HepG2 (cell line): ENCODE measurements around the gene SNRNP48. TPM values are rescaled to one million over a fixed set of nuclear protein-coding genes. Genes with fewer than 3 reads are reported as not detected.

Experiments
- EED ChIP-seq: sonication (generic); formaldehyde crosslinking; IDR thresholded peaks from 2 replicates; pipeline ENCODE4 v1.5.0; 2020; ENCODE audit warnings: mild to moderate bottlenecking, missing genetic modification reagents
- KMT2A ChIP-seq: sonication (generic); formaldehyde crosslinking; IDR thresholded peaks from 2 replicates; pipeline ENCODE4 v1.4.0; 2020; ENCODE audit warnings: missing genetic modification reagents
- ONECUT2 ChIP-seq: sonication (generic); formaldehyde crosslinking; IDR thresholded peaks from 2 replicates; pipeline ENCODE4 v1.4.0; 2020; ENCODE audit warnings: missing genetic modification reagents
- PCBP1 ChIP-seq: fragments of 200-400 bp; formaldehyde crosslinking; IDR thresholded peaks from 2 replicates; pipeline ENCODE4 v1.6.1; 2017; ENCODE audit warnings: mild to moderate bottlenecking, low read depth, low read length, borderline replicate concordance
- TGIF2 ChIP-seq: IDR thresholded peaks from 2 replicates; pipeline ENCODE4 v1.6.1; 2016; ENCODE audit warnings: control low read depth, missing compliant biosample characterization
- ZBTB42 ChIP-seq: sonication (generic); formaldehyde crosslinking; IDR thresholded peaks from 2 replicates; pipeline ENCODE4 v1.5.0; 2020; ENCODE audit warnings: mild to moderate bottlenecking, missing genetic modification reagents
- ZFP36L1 ChIP-seq: sonication (generic); formaldehyde crosslinking; IDR thresholded peaks from 2 replicates; pipeline ENCODE4 v1.8.0; 2022; ENCODE audit warnings: mild to moderate bottlenecking, missing genetic modification reagents, moderate library complexity
- ZNF501 ChIP-seq: sonication (generic); formaldehyde crosslinking; IDR thresholded peaks from 2 replicates; pipeline ENCODE4 v1.5.1; 2020; ENCODE audit warnings: mild to moderate bottlenecking, moderate library complexity, missing genetic modification reagents
- ZNF883 ChIP-seq: sonication (generic); formaldehyde crosslinking; IDR thresholded peaks from 2 replicates; pipeline ENCODE4 v1.5.1; 2020; ENCODE audit warnings: mild to moderate bottlenecking, missing genetic modification reagents; ENCODE audit errors: not compliant biosample characterization
- polyA plus RNA-seq, 8 experiments: library from polyadenylated mRNA; depleted of rRNA in 3 of 8; stranded (reverse) in 7 of 8; unstranded in 1 of 8; fragments of >200 nt; fragmentation: Illumina TruSeq in 4 of 8; extraction: Trizol in 4 of 8; gene quantifications; 2 replicates each; pipeline versions ENCODE4 v1.2.1 to v1.2.3, GENCODE V29; 2011 to 2016; ENCODE audit warnings: low read depth in 4 of 8, missing spikeins in 1 of 8, mixed read lengths in 1 of 8; ENCODE audit not compliant: insufficient read depth in 1 of 8
- total RNA-seq, 5 experiments: library from RNA; depleted of rRNA; stranded (reverse); fragments of >200 nt; fragmentation: Illumina TruSeq; extraction: Trizol; gene quantifications; 2 replicates each; pipeline ENCODE4 v1.2.3, GENCODE V29; 2016; ENCODE audit warnings: low read depth in 1 of 5
- TF ChIP-seq, protein P1 (sequence below): sonication (generic); formaldehyde crosslinking; conservative IDR thresholded peaks from 2 replicates; pipeline ENCODE4 v1.8.0; 2022; ENCODE audit warnings: missing genetic modification reagents
- TF ChIP-seq, protein P2 (sequence below): sonication (generic); formaldehyde crosslinking; IDR thresholded peaks from 2 replicates; pipeline ENCODE4 v1.4.0; 2020; ENCODE audit warnings: mild to moderate bottlenecking, missing genetic modification reagents
- TF ChIP-seq, protein P3 (sequence below): sonication (generic); formaldehyde crosslinking; IDR thresholded peaks from 2 replicates; pipeline ENCODE4 v1.8.0; 2022; ENCODE audit warnings: low read depth, missing genetic modification reagents
- TF ChIP-seq, protein P4 (sequence below): sonication (generic); formaldehyde crosslinking; IDR thresholded peaks from 2 replicates; pipeline ENCODE4 v1.8.1; 2023; ENCODE audit warnings: mild to moderate bottlenecking, missing genetic modification reagents

SNRNP48 gene
- total and polyA plus RNA-seq, 2 of the 13 experiments (the other 11 are each of a cell fraction or from before 2014, with no cell fraction given) = 17.5 to 47.5 TPM

DNA sequence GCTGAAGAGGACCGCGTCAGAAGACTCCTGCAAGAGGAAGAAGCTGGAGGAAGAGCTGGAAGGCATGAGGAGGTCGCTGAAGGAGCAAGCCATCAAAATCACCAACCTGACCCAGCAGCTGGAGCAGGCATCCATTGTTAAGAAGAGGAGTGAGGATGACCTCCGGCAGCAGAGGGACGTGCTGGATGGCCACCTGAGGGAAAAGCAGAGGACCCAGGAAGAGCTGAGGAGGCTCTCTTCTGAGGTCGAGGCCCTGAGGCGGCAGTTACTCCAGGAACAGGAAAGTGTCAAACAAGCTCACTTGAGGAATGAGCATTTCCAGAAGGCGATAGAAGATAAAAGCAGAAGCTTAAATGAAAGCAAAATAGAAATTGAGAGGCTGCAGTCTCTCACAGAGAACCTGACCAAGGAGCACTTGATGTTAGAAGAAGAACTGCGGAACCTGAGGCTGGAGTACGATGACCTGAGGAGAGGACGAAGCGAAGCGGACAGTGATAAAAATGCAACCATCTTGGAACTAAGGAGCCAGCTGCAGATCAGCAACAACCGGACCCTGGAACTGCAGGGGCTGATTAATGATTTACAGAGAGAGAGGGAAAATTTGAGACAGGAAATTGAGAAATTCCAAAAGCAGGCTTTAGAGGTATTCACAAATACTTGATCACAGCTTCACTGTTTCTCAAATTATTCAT is 8.9 kb upstream of the SNRNP48 start (continued):
- TF ChIP-seq, protein P1, sequence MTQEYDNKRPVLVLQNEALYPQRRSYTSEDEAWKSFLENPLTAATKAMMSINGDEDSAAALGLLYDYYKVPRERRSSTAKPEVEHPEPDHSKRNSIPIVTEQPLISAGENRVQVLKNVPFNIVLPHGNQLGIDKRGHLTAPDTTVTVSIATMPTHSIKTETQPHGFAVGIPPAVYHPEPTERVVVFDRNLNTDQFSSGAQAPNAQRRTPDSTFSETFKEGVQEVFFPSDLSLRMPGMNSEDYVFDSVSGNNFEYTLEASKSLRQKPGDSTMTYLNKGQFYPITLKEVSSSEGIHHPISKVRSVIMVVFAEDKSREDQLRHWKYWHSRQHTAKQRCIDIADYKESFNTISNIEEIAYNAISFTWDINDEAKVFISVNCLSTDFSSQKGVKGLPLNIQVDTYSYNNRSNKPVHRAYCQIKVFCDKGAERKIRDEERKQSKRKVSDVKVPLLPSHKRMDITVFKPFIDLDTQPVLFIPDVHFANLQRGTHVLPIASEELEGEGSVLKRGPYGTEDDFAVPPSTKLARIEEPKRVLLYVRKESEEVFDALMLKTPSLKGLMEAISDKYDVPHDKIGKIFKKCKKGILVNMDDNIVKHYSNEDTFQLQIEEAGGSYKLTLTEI = no peak
- TF ChIP-seq ZFP36L1 (no peak), KMT2A (CRISPR knock-in tag) (no peak), EED (CRISPR knock-in tag) (no peak), TGIF2 (CRISPR knock-in tag) (no peak), ONECUT2 (CRISPR knock-in tag) (no peak), ZNF883 (peak; percentile 59), ZBTB42 (CRISPR knock-in tag) (no peak), PCBP1 (no peak), ZNF501 (CRISPR knock-in tag) (peak; percentile 64; the same call in 1 of the 2 replicates)
- TF ChIP-seq, protein P2, sequence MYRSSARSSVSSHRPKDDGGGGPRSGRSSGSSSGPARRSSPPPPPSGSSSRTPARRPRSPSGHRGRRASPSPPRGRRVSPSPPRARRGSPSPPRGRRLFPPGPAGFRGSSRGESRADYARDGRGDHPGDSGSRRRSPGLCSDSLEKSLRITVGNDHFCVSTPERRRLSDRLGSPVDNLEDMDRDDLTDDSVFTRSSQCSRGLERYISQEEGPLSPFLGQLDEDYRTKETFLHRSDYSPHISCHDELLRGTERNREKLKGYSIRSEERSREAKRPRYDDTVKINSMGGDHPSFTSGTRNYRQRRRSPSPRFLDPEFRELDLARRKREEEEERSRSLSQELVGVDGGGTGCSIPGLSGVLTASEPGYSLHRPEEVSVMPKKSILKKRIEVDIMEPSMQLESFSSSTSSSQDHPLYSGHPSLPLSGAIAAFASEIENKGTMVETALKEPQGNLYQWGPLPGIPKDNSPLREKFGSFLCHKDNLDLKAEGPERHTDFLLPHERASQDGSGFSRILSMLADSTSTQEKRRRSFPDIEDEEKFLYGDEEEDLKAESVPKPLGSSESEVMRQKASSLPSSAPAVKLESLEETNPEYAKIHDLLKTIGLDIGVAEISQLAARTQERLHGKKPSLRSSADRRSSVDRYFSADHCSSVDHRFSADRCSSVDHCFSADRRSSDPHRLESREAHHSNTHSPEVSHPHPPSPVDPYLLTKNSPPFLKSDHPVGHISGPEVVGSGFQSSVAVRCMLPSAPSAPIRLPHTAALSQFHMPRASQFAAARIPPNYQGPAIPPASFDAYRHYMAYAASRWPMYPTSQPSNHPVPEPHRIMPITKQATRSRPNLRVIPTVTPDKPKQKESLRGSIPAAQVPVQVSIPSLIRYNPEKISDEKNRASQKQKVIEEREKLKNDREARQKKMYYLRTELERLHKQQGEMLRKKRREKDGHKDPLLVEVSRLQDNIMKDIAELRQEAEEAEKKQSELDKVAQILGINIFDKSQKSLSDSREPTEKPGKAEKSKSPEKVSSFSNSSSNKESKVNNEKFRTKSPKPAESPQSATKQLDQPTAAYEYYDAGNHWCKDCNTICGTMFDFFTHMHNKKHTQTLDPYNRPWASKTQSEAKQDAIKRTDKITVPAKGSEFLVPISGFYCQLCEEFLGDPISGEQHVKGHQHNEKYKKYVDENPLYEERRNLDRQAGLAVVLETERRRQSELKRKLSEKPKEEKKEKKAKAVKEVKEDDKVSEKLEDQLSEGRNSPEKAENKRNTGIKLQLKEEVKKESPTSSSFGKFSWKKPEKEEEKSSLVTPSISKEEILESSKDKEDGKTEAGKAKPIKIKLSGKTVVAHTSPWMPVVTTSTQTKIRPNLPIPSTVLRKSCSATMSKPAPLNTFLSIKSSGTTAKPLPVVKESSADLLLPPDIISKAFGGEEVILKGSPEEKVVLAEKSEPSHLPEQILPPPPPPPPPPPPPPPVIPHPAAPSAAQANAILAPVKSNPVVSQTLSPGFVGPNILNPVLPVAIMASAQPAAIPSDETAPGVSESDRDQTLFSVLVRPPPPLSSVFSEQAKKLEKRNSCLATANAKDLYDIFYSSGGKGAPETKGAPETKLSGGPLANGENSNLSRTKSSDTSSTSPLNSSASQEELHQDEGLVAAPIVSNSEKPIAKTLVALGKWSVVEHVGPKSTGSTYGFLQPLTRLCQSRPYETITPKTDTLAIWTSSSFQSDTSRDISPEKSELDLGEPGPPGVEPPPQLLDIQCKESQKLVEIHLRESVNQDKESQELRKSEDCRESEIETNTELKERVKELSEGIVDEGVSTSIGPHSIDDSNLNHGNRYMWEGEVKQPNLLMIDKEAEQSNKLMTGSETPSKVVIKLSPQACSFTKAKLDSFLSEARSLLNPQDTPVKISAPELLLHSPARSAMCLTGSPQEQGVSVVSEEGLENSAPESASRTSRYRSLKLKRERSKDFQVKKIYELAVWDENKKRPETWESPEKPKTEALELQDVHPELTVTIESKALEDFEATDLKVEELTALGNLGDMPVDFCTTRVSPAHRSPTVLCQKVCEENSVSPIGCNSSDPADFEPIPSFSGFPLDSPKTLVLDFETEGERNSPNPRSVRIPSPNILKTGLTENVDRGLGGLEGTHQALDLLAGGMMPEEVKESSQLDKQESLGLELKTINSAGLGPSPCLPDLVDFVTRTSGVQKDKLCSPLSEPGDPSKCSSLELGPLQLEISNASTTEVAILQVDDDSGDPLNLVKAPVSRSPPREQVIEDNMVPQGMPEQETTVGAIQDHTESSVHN = no peak
- TF ChIP-seq, protein P3, sequence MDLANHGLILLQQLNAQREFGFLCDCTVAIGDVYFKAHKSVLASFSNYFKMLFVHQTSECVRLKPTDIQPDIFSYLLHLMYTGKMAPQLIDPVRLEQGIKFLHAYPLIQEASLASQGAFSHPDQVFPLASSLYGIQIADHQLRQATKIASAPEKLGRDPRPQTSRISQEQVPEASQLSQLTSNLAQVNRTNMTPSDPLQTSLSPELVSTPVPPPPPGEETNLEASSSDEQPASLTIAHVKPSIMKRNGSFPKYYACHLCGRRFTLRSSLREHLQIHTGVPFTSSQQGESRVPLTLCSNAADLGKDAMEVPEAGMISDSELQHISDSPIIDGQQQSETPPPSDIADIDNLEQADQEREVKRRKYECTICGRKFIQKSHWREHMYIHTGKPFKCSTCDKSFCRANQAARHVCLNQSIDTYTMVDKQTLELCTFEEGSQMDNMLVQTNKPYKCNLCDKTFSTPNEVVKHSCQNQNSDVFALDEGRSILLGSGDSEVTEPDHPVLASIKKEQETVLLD = no peak
- TF ChIP-seq, protein P4, sequence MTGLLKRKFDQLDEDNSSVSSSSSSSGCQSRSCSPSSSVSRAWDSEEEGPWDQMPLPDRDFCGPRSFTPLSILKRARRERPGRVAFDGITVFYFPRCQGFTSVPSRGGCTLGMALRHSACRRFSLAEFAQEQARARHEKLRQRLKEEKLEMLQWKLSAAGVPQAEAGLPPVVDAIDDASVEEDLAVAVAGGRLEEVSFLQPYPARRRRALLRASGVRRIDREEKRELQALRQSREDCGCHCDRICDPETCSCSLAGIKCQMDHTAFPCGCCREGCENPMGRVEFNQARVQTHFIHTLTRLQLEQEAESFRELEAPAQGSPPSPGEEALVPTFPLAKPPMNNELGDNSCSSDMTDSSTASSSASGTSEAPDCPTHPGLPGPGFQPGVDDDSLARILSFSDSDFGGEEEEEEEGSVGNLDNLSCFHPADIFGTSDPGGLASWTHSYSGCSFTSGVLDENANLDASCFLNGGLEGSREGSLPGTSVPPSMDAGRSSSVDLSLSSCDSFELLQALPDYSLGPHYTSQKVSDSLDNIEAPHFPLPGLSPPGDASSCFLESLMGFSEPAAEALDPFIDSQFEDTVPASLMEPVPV = no peak
